EL (cell line): ENCODE data around the gene ASTL.
"Not testable (repeated sequence)": the region's sequence is repeated elsewhere in the genome, so short reads cannot be mapped to it uniquely, and the experiment has no call there.

Experiments used
- DNase-seq: peaks from one replicate; pipeline ENCODE4 v3.0.0-alpha.2; 2016

ASTL gene

DNA sequence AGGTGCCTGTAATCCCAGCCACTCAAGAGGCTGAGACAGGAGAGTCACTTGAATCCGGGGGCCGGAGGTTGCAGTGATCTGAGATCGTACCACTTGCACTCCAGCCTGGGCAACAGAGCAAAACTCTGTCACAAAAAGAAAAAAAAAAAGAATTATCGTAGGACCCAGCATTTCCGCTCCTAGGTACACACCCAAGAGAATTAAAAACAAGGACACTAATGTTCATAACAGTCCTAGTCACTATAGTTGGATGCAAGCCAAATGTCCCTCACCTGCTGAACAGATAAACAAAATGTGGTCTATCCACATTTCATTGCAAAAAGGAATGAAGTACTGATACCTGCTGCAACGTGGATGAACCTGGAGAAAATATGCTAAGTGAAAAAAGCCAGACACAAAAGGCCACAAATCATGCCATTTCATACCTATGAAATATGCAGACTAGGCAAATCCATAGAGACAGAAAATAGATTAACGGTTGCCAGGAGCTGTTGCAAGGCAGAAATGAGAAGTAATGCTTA, 43.1 kb downstream of the ASTL start:
- DNase-seq: no peak

DNA sequence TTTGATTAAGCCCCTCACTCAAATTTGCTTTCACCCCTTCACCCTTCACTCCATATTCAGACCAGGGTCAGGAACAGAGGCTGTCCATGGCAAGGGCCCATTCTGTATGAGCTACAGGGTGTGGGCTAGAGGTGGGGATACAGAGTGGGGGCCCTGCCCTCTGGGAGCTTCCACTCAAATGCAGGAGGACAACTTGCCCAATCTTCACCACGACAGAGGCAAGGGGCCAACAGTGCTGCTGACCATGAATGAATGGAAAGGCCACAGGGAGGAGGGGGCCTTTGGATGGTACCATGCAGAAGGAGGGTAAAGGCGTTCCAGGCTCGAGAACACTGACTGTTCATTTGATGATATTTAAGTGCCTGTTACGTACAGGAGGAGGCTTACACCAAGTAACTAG, 44.8 kb downstream of the ASTL start:
- no peak for DNase-seq

DNA sequence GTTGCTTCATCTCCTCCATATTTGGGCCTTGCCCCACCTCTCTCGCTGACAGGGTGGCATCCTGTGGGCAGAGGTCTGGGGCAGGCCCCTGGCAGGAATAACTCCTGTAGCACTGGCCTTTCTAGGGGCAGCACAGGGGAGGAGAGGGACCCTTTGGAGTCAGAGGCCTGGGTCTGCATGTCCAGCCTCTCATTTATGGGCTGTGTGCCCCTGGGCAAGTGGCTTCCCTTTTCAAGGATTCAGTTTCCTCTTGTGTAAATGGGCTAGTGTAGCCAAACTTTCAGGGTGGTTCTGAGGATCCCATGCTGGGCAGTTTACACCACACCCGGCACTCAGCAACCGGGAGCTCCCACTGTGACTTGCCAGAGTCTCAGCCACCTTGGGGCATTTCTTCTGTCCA, 45.4 kb downstream of the ASTL start:
- no peak for DNase-seq

DNA sequence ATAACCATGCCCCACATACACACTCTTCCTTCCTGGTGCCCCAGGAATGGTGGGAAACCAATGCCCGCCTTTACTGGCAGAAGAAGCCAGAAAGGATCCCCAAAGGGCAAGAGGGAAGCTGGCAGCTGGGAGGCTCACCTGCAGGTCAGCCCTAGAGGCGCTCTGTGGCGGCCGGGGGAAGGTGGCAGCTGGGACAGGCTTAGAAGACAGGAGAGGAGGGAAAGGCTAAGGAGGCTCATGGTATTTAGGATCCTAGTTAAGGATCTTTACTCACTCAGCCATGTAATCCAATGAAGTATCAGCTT, 45.8 kb downstream of the ASTL start:
- no peak for DNase-seq

DNA sequence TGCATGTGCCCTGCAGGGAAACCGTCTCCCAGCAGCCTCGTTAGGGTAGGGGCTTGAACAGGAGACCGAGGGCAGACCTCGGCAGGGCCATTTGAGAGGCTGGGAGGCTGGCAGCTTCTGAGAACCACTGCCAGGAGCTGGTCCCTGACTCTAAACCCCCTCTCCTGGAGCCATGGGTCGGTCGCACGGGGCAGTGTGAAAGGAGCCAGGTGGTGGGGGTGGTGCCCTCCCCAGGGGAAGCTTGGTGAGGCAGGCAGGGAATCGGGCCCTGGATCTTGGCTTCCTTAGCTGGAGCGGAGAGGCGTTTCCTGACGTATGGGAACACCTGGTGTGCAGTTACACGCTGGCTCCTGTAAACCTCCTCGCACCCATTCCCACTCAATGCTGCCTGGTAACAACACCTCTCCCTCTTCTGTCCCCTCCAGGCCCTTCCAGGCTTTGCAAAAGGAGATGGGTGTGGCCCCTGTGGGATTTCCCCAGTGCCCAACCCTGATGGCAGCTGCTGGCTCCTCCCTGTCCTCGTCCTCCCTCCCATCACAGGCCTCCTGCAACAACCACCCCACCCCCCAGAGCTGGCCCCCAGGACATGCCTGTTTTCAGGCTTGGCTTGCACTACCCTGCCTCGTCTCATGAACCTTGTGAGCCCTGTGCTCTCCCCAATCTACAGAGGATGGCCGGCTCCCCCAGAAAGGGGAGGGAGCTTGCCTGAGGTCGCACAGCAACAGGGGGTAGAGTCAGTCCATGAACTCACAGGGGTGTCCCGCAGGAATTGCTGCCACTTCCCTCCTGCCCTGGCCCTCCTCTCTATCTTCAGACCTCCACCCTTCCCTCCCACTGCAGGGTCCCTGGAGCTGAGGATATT, 46.4 kb downstream of the ASTL start:
- DNase-seq: no peak

DNA sequence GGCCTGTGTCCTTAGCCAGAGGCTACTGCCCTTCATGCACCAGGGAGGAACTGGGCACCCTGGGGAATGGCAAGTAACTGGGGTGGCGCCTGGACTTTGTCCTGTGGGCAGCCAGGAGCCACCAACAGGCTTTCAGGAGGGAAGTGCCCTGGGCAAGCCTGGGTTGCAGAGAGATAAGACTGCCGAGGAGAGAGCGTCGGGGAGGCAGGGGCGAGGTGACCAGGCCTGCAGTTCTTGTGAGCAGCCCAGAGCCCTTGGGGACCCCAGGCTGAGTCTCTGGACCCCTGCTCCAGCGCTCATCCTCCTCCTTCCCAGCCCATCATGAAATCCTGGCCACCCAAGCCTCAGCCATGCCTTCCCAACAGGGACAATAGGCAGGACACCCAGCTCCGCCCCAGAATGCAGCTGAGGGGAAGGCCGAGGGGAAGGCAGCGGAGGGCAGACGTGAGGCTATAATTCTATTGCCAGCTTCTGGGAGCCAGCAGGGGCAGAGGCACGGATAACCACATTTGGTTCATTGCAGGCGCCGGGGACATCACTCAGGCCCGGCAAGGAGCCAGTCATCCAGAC, 47.1 kb downstream of the ASTL start:
- no peak for DNase-seq

DNA sequence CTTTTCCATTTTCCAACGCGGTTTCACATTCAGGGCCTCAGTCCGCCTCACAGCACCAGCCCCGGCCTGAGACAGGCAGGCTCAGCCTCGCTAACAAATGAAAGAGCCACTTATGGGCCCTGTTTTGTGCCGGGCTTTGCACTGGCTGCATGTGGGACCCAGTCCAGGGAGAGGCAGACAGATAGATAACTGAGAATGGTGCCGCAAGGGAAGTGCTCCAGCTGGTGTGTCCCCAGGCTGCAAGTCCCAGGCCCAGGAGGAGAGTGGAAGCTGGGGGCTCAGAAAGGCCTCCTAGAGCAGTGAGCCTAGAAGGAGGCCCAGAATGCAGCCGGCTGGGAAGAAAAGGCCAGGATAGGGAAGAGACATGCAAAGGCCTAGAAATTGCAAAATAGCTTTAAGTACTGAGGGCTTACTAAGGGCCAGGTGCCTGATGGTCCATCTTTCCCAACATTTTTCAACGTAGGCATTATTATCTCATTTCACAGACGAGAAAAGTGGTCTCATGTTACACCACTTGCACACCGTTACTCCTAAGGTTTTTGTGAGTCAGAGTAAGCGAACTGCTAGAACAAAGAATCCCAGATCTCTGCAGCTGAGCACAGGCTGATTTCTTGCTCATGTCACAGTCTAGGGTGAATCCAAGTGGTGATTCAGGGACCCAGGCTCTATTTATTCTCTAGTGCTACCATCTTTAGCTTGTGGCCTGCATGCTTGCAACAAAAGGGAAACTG, 47.9 kb downstream of the ASTL start:
- DNase-seq: no peak

DNA sequence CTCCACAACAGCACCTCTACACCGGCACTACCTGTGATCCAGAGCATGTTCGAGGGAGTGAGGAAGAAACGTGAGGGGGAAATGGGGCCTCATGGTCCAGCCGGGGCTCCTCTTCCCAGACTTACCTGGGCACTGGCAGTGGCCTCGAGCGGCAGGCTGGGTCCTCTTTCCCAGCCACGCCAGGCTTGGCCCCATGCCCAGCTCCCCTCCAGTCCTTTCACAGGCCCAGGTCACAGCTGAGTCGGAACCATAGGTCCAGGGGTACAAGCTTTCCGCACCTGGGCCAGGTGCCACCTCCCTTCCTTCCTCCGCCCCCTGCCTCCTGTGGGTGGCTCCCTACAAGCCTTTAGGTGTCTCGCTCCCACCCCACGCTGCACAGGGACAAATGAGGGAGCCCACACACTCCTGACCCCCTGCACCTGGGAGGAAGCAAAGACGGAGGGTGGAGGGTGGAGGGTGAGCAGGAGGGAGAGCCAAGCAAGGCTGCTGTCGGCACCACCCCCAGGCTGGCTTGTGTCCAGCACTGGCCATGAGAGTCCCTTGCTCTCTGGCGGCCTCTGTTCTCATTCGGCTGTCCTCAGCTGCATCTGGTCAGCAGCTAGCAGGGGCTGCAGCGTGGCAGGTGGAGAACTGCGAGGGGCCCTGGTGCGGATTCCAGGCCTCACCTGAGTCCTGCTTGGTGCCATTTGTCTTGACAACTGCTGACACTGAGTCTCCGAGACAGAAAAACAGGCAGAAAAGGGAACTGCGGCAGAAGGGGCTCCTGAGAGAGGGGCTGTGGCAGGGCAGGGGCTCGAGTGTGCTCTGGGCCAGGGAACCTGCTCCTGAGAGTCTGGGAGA, 48.7 kb downstream of the ASTL start:
- DNase-seq: no peak

DNA sequence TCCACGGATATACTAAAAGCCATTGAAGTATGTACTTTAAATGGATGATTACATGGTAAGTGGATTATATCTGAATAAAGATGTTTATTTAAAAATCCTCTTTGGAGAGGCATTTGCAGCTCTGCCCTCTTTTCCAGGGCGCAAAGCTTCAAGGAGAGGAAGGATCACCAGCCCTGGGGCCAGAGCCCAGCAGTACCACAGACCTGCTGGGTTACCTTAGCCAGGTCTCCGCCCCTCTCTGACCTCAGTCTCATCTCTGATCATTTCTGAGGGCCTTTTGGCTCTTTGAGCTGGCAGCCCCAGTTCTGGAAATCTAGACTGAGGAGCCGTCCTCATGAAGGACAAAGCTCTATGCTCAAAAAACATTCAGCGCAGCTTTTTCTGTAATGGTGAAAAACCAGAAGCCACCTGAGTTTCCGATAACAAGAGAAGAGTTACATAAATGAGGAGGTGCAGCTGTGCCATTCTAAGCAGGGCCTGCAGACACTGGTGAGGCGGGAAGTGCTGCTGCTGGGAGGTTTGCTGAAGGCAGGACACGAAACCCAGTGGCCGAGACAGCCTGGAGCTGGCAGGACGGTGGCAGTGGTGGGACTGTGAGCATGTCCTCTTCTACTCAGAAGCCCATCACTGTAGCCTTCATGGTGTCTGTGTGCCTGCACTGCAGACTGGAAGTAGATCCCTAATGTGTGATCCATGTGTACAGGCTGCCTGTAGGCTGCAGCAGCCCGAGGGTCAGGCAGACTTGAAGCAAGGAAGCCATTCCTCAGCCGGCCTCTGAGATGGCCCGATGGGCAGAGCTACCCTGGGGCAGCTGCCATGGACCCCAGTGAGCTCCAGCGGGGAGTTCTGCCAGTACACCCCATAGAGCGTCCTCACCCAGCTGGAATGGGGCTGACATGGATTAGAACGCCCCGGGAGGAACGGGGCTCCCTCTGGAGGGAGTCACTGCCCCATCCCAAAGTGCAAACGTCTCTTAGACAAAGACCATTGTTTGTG, 49.7 kb downstream of the ASTL start:
- no peak for DNase-seq

DNA sequence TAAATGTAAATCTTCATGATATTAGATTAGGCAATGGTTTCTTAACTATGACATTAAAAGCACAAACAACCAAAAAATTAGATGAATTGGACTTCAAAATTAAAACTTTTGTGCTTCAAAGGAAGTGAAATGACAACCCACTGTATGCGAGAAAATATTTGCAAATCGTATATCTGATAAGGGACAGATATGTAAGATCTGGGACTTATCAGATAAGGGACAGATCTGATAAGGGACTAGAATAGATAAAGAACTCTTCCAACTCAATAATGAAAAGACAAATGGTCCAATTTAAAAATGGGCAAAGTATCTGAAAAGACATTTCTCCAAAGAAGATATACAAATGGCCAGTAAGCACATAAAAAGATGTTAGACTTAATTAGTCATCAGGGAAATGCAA, 51.2 kb downstream of the ASTL start:
- DNase-seq: no peak

DNA sequence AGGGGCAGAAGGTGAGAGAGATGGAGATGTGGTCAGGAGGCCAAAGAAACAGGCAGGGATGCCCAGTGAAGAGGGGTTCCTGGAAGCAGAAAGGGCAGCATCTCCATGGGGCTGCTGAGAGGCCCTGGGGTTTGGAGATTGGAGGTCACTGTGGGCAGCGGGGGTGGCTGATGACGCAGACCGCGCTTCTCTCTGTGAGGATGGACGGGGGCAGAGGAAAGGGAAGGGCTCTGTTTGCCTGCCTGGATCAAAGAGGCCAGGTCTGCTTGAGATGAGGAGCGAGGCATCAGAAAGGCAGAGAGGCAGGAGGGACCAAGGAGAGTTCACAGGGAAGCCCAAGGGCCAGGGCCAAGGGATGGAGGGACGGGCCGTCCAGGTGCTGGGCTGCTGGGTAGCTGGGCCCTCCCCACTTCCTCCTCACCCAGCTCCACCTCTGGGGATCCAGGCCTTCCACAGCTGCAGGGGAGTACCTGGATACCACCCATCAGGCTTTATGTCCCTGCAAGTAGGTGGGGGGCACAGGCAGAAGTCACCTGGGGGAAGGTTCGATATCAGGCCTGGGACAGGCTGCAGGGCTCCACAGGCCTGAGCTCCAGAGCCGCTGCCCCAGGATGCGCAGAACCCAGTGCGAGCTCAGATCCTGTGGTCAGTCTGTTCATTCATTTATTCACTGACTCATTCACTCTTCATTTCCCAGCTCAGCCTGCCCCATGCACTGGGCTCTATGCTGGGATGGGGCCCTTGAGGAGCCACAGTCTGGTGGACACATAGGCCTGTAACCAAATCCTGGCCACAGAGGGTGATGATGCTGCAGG, 52.6 kb downstream of the ASTL start:
- no peak for DNase-seq

DNA sequence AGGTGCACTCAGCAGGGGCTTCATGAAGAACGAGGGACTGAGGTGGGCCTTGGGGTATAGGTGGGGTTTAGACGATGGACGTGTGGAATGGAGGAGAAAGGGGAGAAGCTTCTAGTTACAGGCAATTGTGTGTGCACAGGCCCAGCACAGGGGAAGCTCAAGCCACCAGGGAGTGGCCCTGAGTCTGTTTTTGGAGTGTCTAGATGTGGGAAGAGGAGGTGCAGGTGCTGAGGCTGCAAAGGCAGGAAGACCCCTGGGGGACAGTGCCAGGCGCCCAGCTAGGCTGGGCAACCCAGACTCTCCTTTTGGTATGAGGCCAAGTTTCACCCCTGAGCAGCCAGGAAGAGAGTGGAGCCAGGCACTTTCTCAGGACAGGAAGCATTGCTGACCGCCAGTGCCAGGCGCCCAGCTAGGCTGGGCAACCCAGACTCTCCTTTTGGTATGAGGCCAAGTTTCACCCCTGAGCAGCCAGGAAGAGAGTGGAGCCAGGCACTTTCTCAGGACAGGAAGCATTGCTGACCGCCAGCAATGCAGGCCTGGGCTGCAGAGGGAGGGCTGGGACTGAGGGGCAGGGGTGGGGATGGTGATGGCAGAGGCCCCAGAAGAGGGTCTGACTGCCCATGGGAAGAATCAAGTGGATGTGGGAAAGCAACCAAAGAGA, 53.3 kb downstream of the ASTL start:
- not testable (repeated sequence) for DNase-seq

DNA sequence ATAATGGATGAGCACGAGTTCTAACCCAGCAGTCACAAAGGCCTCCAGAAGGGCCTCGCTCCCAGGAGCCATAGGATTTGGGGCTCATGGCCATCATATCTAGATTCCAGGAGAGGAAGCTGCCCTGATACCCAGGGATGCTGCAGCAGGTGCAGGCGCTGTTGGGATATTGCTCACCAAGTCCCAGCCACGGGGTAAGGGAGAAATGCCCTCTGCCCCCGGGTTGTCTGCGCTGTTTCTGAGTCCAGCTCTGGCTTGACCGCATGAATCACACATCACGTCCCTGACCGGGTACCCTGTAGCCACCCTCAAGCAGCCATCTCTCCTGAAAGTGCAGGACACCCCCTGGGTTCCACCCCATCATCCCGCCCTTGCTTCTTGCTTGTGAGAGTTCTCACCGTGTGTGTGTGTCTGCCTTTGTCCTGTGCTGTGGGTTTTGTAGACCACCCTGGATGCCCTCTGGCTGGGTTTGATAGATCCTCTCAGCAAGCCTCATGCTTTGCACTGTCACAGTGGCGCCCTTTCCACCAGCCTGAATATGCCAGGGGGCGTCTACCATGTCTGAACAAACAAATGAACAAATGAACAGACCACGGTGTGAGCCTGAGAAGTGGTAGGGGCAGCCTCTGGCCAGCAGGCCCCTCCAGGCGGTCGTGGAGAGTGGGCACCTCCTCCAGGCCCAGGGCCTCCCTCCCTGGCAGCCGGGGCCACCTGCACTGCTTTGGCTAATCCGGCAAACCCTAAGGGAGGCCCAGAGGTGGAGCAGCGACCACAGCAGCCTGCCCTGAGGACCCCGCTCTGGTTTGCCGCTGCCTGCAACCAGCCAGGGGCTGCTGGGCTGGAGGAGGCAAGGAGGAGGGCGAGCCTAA, 54.1 kb downstream of the ASTL start:
- DNase-seq: no peak

DNA sequence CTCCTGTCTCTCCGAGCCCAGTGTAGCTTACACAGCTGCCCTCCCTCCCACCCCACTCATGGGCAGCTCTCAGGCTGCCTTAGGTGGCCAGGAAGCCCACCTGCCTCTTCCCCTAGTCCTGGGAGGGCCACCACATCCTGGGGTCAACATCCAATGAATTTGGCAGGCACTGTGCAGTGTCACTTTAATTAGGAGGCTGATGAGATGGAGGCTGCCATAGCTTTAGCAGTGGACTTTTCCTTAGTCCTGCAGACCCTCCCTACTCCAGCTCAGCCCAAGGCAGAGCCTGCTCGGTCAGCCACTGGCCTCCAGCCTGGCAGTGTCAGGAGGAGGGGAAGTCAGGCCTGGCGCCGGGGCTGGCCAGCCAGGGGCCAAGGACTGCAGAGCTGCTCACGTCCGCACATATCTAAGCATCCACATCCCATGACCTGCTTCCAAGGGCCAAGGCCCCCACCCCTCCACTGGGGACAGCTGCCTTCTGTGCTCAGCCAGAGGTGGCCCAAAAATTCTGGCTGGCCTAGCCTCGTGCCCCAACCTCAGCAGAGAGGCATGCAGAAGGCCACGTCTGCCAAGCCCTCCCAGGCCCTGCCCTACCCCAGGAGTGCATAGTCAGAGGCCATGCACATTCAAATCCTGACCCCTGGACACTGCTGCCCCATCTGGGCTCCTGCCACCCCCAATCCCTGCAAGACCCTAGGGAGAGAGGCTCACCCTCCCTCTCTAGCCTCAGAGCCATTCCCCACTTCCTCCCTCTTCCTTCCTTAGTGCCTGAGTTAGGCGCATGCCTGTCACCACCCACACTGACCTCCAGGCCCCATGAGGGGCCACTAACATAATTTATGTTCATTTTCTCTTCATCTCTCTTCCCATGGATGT, 55.0 kb downstream of the ASTL start:
- DNase-seq: no peak

DNA sequence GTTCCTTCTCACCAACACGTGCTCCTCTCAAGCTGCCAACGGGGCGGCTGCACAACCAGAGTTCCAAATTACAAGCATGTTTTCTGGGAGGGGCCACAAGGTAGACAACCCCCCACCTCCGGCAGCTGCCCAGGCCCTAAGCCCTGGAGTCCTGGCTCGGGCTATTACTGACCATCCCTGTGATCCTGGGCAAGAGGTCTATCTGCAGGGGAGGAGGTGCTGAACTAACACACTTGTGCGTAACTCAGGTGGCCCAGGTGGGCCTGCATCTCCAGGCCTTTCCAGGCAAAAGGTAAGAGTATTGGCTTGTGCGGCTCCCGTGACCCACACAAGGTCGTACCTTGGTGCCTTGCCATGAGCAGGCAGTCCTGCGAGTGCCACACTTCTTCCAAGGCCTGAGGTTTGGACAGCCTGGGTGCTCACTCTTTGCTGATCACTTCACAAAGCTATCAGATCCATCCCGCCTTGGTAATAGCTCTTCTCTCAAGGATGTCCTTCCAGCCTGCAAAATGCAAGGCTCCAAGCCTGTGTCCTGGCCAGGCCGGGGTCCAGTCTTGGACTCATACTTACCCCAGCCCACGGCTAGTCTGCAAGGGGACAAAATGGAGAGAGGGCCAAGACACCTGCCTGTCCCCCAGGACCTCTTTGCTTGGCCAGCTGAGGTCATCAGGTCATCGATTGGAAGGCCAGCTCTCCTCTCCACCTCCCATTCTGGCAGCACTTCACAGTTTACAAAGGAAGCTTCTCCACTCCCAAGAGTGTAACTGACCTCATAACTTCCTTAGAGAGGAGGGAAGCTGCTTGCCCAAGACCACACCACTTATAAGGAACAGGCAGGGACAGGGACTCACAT, 55.9 kb downstream of the ASTL start:
- DNase-seq: no peak

DNA sequence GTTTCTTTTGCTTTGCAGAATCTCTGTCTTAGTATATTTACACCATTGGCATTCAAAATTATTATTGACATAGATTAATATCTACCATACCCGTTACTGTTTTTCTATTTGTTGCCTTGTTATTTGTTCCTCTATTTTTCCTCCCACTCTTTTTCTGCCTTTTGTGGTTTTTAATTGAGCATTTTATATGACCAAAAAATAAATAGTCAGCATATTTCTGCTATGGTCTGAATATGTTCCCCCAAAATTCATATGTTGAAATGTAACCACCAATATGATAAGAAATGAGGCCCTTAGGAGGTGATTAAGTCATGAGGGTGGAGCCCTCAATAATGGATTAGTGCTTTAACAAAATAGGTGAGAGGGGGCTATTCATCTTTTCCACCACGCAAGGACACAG, 57.3 kb downstream of the ASTL start:
- no peak for DNase-seq

DNA sequence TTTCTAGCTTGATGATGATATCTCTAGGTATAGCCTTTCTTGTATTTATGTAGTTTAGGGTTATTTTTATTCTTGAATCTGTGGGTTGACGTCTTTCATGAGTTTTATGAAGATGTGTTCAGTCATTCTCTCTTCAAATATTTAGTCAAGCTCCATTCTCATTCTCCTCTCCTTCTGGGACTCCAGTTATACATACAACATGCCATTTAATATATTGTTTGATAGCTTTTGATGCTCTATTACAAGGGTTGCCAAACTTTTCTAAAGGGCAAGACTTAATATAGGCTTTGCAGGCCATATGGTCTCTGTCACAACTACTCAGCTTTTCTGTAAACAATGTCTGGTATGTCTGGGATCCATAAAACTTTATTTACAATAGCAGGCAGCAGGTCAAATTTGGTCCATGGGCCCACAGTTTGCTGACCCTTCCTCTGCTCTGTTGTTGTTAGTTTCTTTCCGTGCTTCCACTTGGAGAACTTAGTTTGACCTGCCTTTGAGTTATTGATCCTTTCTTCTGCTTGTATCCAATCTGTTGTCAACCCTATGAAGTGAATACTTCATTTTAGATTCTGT, 63.0 kb downstream of the ASTL start:
- DNase-seq: no peak
